Measurements from ENCODE around the gene TREML4. TPM values are rescaled to one million over a fixed set of nuclear protein-coding genes. Genes with fewer than 3 reads are reported as not detected.

TREML4 gene
- total and polyA plus RNA-seq, 10 of the 15 experiments (the other 5 are each of a cell fraction or from before 2014, with no cell fraction given): not detected

GRCh38 chr6:41190791-41191190, 37.4 kb upstream of the TREML4 start:
- DNase-seq (ENCODE audit: low read depth, low spot score) (no peak), ATAC-seq (no peak), FAIRE-seq (no peak)
- H4K20me1 ChIP-seq (ENCODE audit: control insufficient read depth, insufficient read depth): no peaks in the 10 kb centered on the region
- no peaks in the 10 kb centered on the region for H3K4me1 ChIP-seq (ENCODE audit: control insufficient read depth, insufficient read depth, low read length)
- BruUV-seq (replicated peaks): no TSS peak
- WGBS (ENCODE audit: insufficient coverage, insufficient replicate concordance, low lambda C conversion rate, missing lambda C conversion rate): 61% methylated on average over 3 of the region's 3 CpGs
- no peak overlapping the region for H2AFZ ChIP-seq (ENCODE audit: control insufficient read depth, low read depth, low read length)
- intact Hi-C loops (cut with micrococcal nuclease; ENCODE audit: unreplicated experiment): loop anchor here (5.0 kb wide), 1 partner anchor 127 kb away; no protein-coding TSS in a partner anchor
- ChIA-PET RAD21 (ENCODE audit: unreplicated experiment) (no interaction called here), CTCF (interaction anchor here (1.1 kb wide), 2 partner anchors 37 to 88 kb away, joined by 3 to 5 read pairs; partner anchors contain the start of gene TREML1), POLR2A (no interaction called here), SMC1A (ENCODE audit: uncharacterized antibody, unreplicated experiment) (interaction anchor here (0.6 to 1.5 kb wide), 2 partner anchors 9 to 87 kb away, joined by 3 read pairs; no protein-coding TSS in a partner anchor)
- H3K9me3 ChIP-seq (replicated peaks; ENCODE audit: control insufficient read depth, insufficient read depth, low read length): peaks cover 17% of the 10 kb centered on the region
- H3K4me2 ChIP-seq (ENCODE audit: control insufficient read depth, insufficient read depth): no peak overlapping the region
- H3K27ac ChIP-seq (ENCODE audit: control insufficient read depth, insufficient read depth): no peak overlapping the region
- no peak overlapping the region for H3K9ac ChIP-seq (ENCODE audit: control insufficient read depth, insufficient read depth, low read length)
- no peak for TF ChIP-seq POLR2AphosphoS5 (IDR thresholded peaks at IDR 0.05; ENCODE audit: low read length)
- no peak for TF ChIP-seq EZH2 (IDR thresholded peaks at IDR 0.05; ENCODE audit: borderline replicate concordance, control insufficient read depth, low read depth, low read length)
- TF ChIP-seq PML (IDR thresholded peaks at IDR 0.05; ENCODE audit: low read length): no peak
- TF ChIP-seq NR2F1 (conservative IDR thresholded peaks at IDR 0.05): no peak
- TF ChIP-seq CREB1 (IDR thresholded peaks at IDR 0.05; ENCODE audit: low read depth): no peak
- no peak for TF ChIP-seq FOXM1 (IDR thresholded peaks at IDR 0.05; ENCODE audit: low read depth, low read length)
- no peak for TF ChIP-seq ZBTB33 (IDR thresholded peaks at IDR 0.05)
- TF ChIP-seq HDAC2 (IDR thresholded peaks at IDR 0.05): no peak
- TF ChIP-seq FOXK2 (IDR thresholded peaks at IDR 0.05): no peak
- H3K79me2 ChIP-seq (ENCODE audit: control insufficient read depth, insufficient read depth, low read length): no peaks in the 10 kb centered on the region
- H3K27me3 ChIP-seq (replicated peaks in 1 of 2; ENCODE audit: control insufficient read depth in 2 of 2, insufficient read depth in 2 of 2, low read length in 1 of 2): no peaks in the 10 kb centered on the region; a peak in 1 of 4 replicates
- H3K4me3 ChIP-seq: no peak overlapping the region
- in situ Hi-C loops (cut with MboI): no loop called here
- H3K36me3 ChIP-seq (ENCODE audit: control insufficient read depth in 2 of 2, insufficient read depth in 2 of 2, low read length in 1 of 2): peaks cover 0 to 4% of the 10 kb centered on the region in 2 experiments; a peak in 2 of 4 replicates
